Stimulated activated CD4-positive, alpha-beta T cell treated with anti-CD3 and anti-CD28 coated beads, Interleukin-1b, Interleukin-23, amount 100 ng/mL, for 48 hours (primary cell): Measurements from ENCODE around the gene DLG5.
A peak's percentile ranks its signal among the peaks of the same experiment; 100 is the strongest.

ENCODE experiments used
- DNase-seq: peaks from one replicate; pipeline ENCODE4 v3.0.0-alpha.2; 2020

Gene DLG5

GRCh38 chr10:77887631-77888355 lies 38.8 kb downstream of the DLG5 start:
- DNase-seq = no peak

- no peak for DNase-seq
Measured at GRCh38 chr10:77886795-77887355, 39.7 kb downstream of the DLG5 start.

- DNase-seq = no peak
Measured at GRCh38 chr10:77884181-77884580, 42.4 kb downstream of the DLG5 start.

GRCh38 chr10:77881636-77882035 lies 44.9 kb downstream of the DLG5 start:
- no peak for DNase-seq

- DNase-seq = no peak
Measured at GRCh38 chr10:77881222-77881621, 45.3 kb downstream of the DLG5 start.

- DNase-seq = no peak
Measured at GRCh38 chr10:77879710-77880109, 46.8 kb downstream of the DLG5 start.

GRCh38 chr10:77879065-77879464 lies 47.5 kb downstream of the DLG5 start:
- no peak for DNase-seq

GRCh38 chr10:77877441-77878344 lies 48.9 kb downstream of the DLG5 start:
- peak; percentile 6 for DNase-seq

GRCh38 chr10:77875730-77876129 lies 50.8 kb downstream of the DLG5 start:
- no peak for DNase-seq

- no peak for DNase-seq
Measured at GRCh38 chr10:77874872-77875271, 51.7 kb downstream of the DLG5 start.

GRCh38 chr10:77873536-77874380 lies 52.8 kb downstream of the DLG5 start:
- peak; percentile 64 for DNase-seq

GRCh38 chr10:77872947-77873535 lies 53.5 kb downstream of the DLG5 start:
- DNase-seq = no peak

- DNase-seq = no peak
Measured at GRCh38 chr10:77872151-77872946, 54.2 kb downstream of the DLG5 start.

- no peak for DNase-seq
Measured at GRCh38 chr10:77869626-77870420, 56.7 kb downstream of the DLG5 start.

- no peak for DNase-seq
Measured at GRCh38 chr10:77868523-77868922, 58.0 kb downstream of the DLG5 start.

- no peak for DNase-seq
Measured at GRCh38 chr10:77867124-77867719, 59.3 kb downstream of the DLG5 start.

GRCh38 chr10:77866598-77866997 lies 60.0 kb downstream of the DLG5 start:
- no peak for DNase-seq

GRCh38 chr10:77865580-77866324 lies 60.8 kb downstream of the DLG5 start:
- DNase-seq = no peak

- no peak for DNase-seq
Measured at GRCh38 chr10:77864151-77864851, 62.3 kb downstream of the DLG5 start.
